H9 (cell line): ENCODE results near the gene UVRAG. TPM values are rescaled to one million over a fixed set of nuclear protein-coding genes. Genes with fewer than 3 reads are reported as not detected.

Experiments used
- DNase-seq: peaks from one replicate; pipeline ENCODE4 v3.0.0-alpha.2; 2017
- H2AFZ ChIP-seq: one replicate; pipeline ENCODE4 v1.6.1; 2013; ENCODE audit warnings: mild to moderate bottlenecking, low read length, control low read depth, moderate library complexity
- H2AK5ac ChIP-seq: 2 replicates; pipeline ENCODE4 v1.6.1; 2013; ENCODE audit warnings: low read length, control low read depth, mixed read lengths; ENCODE audit not compliant: insufficient read length
- H2BK120ac ChIP-seq: one replicate; pipeline ENCODE4 v1.6.1; 2013; ENCODE audit warnings: low read depth, mild to moderate bottlenecking, low read length, control low read depth, inconsistent platforms; ENCODE audit not compliant: poor library complexity, severe bottlenecking
- H2BK12ac ChIP-seq: 2 replicates; pipeline ENCODE4 v1.6.1; 2013; ENCODE audit warnings: low read length, control low read depth, mixed read lengths, low read depth; ENCODE audit not compliant: insufficient read length
- H2BK15ac ChIP-seq: 2 replicates; pipeline ENCODE4 v1.6.1; 2013; ENCODE audit warnings: low read depth, low read length, control low read depth
- H2BK20ac ChIP-seq: one replicate; pipeline ENCODE4 v1.6.1; 2013; ENCODE audit warnings: low read depth, mild to moderate bottlenecking, low read length, control low read depth, inconsistent platforms; ENCODE audit not compliant: poor library complexity, severe bottlenecking
- H2BK5ac ChIP-seq: 2 replicates; pipeline ENCODE4 v1.6.1; 2013; ENCODE audit warnings: low read length, control low read depth, mixed read lengths; ENCODE audit not compliant: insufficient read length
- H3K14ac ChIP-seq: 2 replicates; pipeline ENCODE4 v1.6.1; 2013; ENCODE audit warnings: low read length, control low read depth; ENCODE audit not compliant: insufficient read depth
- H3K18ac ChIP-seq: 2 replicates; pipeline ENCODE4 v1.6.1; 2013; ENCODE audit warnings: low read depth, mild to moderate bottlenecking, mixed read lengths, low read length, control low read depth; ENCODE audit not compliant: insufficient read length
- H3K23ac ChIP-seq: 2 replicates; pipeline ENCODE4 v1.6.1; 2013; ENCODE audit warnings: low read length, control low read depth, mixed read lengths, low read depth; ENCODE audit not compliant: insufficient read length
- H3K23me2 ChIP-seq: 2 replicates; pipeline ENCODE4 v1.6.1; 2013; ENCODE audit warnings: low read depth, mild to moderate bottlenecking, mixed read lengths, low read length, control low read depth; ENCODE audit not compliant: insufficient read length, poor library complexity, severe bottlenecking
- H3K27ac ChIP-seq: 2 replicates; pipeline ENCODE4 v1.5.1; 2013; ENCODE audit warnings: low read length, control low read depth, mixed read lengths, low read depth; ENCODE audit not compliant: insufficient read length
- H3K27me3 ChIP-seq: 2 replicates; pipeline ENCODE4 v1.6.1; 2013; ENCODE audit warnings: low read length, control low read depth, inconsistent platforms; ENCODE audit not compliant: insufficient read depth
- H3K4ac ChIP-seq: 2 replicates; pipeline ENCODE4 v1.6.1; 2013; ENCODE audit warnings: low read depth, mild to moderate bottlenecking, control low read depth, inconsistent platforms, low read length, moderate library complexity
- H3K4me1 ChIP-seq: 2 replicates; pipeline ENCODE4 v1.6.1; 2013; ENCODE audit warnings: low read length, control low read depth, inconsistent platforms; ENCODE audit not compliant: insufficient read depth
- H3K4me2 ChIP-seq: 2 replicates; pipeline ENCODE4 v1.6.1; 2013; ENCODE audit warnings: low read length, control low read depth, mixed read lengths; ENCODE audit not compliant: insufficient read length, insufficient read depth
- H3K56ac ChIP-seq: 2 replicates; pipeline ENCODE4 v1.6.1; 2013; ENCODE audit warnings: low read depth, mild to moderate bottlenecking, mixed read lengths, low read length, control low read depth; ENCODE audit not compliant: insufficient read length
- H3K79me1 ChIP-seq: 2 replicates; pipeline ENCODE4 v1.6.1; 2013; ENCODE audit warnings: low read depth, mild to moderate bottlenecking, moderate library complexity, low read length, control low read depth, inconsistent platforms; ENCODE audit not compliant: insufficient read depth, poor library complexity, severe bottlenecking
- H3K79me2 ChIP-seq: 2 replicates; pipeline ENCODE4 v1.6.1; 2013; ENCODE audit warnings: low read length, control low read depth, inconsistent platforms; ENCODE audit not compliant: insufficient read depth
- H3K9ac ChIP-seq: 2 replicates; pipeline ENCODE4 v1.6.1; 2013; ENCODE audit warnings: low read length, control low read depth, mixed read lengths; ENCODE audit not compliant: insufficient read length; ENCODE audit errors: extremely low read depth
- H3K9me3 ChIP-seq: one replicate; pipeline ENCODE4 v1.6.1; 2013; ENCODE audit warnings: low read depth, low read length, inconsistent platforms; ENCODE audit not compliant: control insufficient read depth
- H3T11ph ChIP-seq: one replicate; pipeline ENCODE4 v1.6.1; 2013; ENCODE audit warnings: mild to moderate bottlenecking, low read length, control low read depth, inconsistent platforms
- H4K20me1 ChIP-seq: one replicate; pipeline ENCODE4 v1.6.1; 2013; ENCODE audit not compliant: control insufficient read depth, insufficient read length, insufficient read depth
- H4K5ac ChIP-seq: 2 replicates; pipeline ENCODE4 v1.6.1; 2013; ENCODE audit warnings: low read depth, mild to moderate bottlenecking, mixed read lengths, low read length, control low read depth; ENCODE audit not compliant: insufficient read length
- H4K8ac ChIP-seq: replicated peaks from 2 replicates; pipeline ENCODE4 v1.6.1; 2013; ENCODE audit warnings: low read length, control low read depth, mixed read lengths, low read depth; ENCODE audit not compliant: insufficient read length
- H4K91ac ChIP-seq: 2 replicates; pipeline ENCODE4 v1.6.1; 2013; ENCODE audit warnings: low read depth, mild to moderate bottlenecking, moderate library complexity, mixed read lengths, low read length, control low read depth; ENCODE audit not compliant: insufficient read length
- H3K27ac Mint-ChIP-seq, 3 experiments: 2 replicates in 2 of 3; 3 replicates in 1 of 3; pipeline ENCODE4 v1.8.0; 2020 to 2021; ENCODE audit warnings: mixed read lengths in 3 of 3, mild to moderate bottlenecking in 1 of 3, moderate library complexity in 1 of 3
- H3K27me3 Mint-ChIP-seq: 2 replicates; pipeline ENCODE4 v1.8.0; 2021; ENCODE audit warnings: low read depth, mild to moderate bottlenecking, moderate library complexity, mixed read lengths
- H3K36me3 Mint-ChIP-seq, 3 experiments: 2 replicates in 2 of 3; 3 replicates in 1 of 3; pipeline ENCODE4 v1.8.0; 2020 to 2021; ENCODE audit warnings: low read depth in 3 of 3, mixed read lengths in 3 of 3; ENCODE audit not compliant: insufficient read depth in 1 of 3
- H3K4me1 Mint-ChIP-seq, 2 experiments: 2 replicates each; pipeline ENCODE4 v1.8.0; 2020; ENCODE audit warnings: mixed read lengths in 2 of 2
- H3K4me3 Mint-ChIP-seq, 2 experiments: 2 replicates in 1 of 2; 3 replicates in 1 of 2; pipeline ENCODE4 v1.8.0; 2020 to 2021; ENCODE audit warnings: mild to moderate bottlenecking in 2 of 2, mixed read lengths in 2 of 2, moderate library complexity in 1 of 2
- H3K9me3 Mint-ChIP-seq, 2 experiments: 2 replicates in 1 of 2; 3 replicates in 1 of 2; pipeline ENCODE4 v1.8.0; 2020; ENCODE audit warnings: mild to moderate bottlenecking in 2 of 2, mixed read lengths in 2 of 2, moderate library complexity in 1 of 2
- CTCF ChIP-seq: fragments of 200-600 bp; sonication (generic); conservative IDR thresholded peaks from 3 replicates; pipeline ENCODE4 v1.8.0; 2021; ENCODE audit warnings: antibody characterized with exemption, mild to moderate bottlenecking
- total RNA-seq: library from RNA; stranded (reverse); gene quantifications from 2 replicates; pipeline ENCODE4 v1.2.1, GENCODE V29; 2021

The UVRAG gene
- total RNA-seq, 1 experiment from 2014 or later = 18.5 TPM

- no peak overlapping the region for H3K56ac ChIP-seq
- H3K79me2 ChIP-seq = no peaks in the 10 kb centered on the region; the same call in 1 of the 2 replicates
- H2AFZ ChIP-seq = no peak overlapping the region
- H4K5ac ChIP-seq = no peak overlapping the region
- H3K23me2 ChIP-seq = no peaks in the 10 kb centered on the region
- peaks cover 0 to 21% (median 11%) of the 10 kb centered on the region in 3 experiments; a peak in 6 of 7 replicates for H3K36me3 Mint-ChIP-seq
- no peak overlapping the region for H2BK5ac ChIP-seq
- H3K4me1 Mint-ChIP-seq = peaks cover 8 to 9% of the 10 kb centered on the region in 2 experiments
- TF ChIP-seq CTCF = no peak
- H3K14ac ChIP-seq = no peak overlapping the region
- no peaks in the 10 kb centered on the region for H3K79me1 ChIP-seq
- H3K9ac ChIP-seq = no peak overlapping the region
- no peak overlapping the region for H4K91ac ChIP-seq
- no peaks in the 10 kb centered on the region for H3K9me3 ChIP-seq
- no peaks in the 10 kb centered on the region for H3K27me3 ChIP-seq
- H2AK5ac ChIP-seq = no peak overlapping the region
- no peak overlapping the region for H2BK12ac ChIP-seq
- H3T11ph ChIP-seq = no peak overlapping the region
- H3K4ac ChIP-seq = no peak overlapping the region
- H3K4me1 ChIP-seq = no peaks in the 10 kb centered on the region; the same call in 1 of the 2 replicates
- no peak overlapping the region for H3K27ac ChIP-seq
- H3K9me3 Mint-ChIP-seq = no peaks in the 10 kb centered on the region
- H2BK120ac ChIP-seq = no peak overlapping the region
- no peak overlapping the region for H3K4me3 Mint-ChIP-seq
- H3K27ac Mint-ChIP-seq = no peak overlapping the region; a peak in 1 of 7 replicates
- H3K4me2 ChIP-seq = no peak overlapping the region
- no peak overlapping the region for H3K18ac ChIP-seq
- H2BK15ac ChIP-seq = no peak overlapping the region
- H4K8ac ChIP-seq = no peak overlapping the region
- no peak overlapping the region for H2BK20ac ChIP-seq
- DNase-seq = no peak
- H3K27me3 Mint-ChIP-seq = no peaks in the 10 kb centered on the region
- H4K20me1 ChIP-seq = no peaks in the 10 kb centered on the region
- H3K23ac ChIP-seq = no peak overlapping the region
Measured at GRCh38 chr11:76069001-76069400, 254.0 kb downstream of the UVRAG start.
